Peyer's patch (tissue), 4 donors: ENCODE measurements around the gene ABHD12B.

Experiments
- POLR2A ChIP-seq, 2 donors: fragments of 450-650 bp; IDR thresholded peaks; one replicate each; pipeline ENCODE4 v1.5.1; 2017; ENCODE audit warnings: antibody characterized with exemption in 2 of 2, mild to moderate bottlenecking in 2 of 2, moderate library complexity in 2 of 2
- TF ChIP-seq, protein P1 (sequence below), 6 experiments: fragments of 450-650 bp in 4 of 6; fragments of 200-600 bp in 2 of 6; sonication (generic) in 1 of 6; IDR thresholded peaks; one replicate each; pipeline ENCODE4 v1.5.1; 2017 to 2019; ENCODE audit warnings: antibody characterized with exemption in 6 of 6, mild to moderate bottlenecking in 3 of 6, moderate library complexity in 1 of 6

- TF ChIP-seq, protein P1, sequence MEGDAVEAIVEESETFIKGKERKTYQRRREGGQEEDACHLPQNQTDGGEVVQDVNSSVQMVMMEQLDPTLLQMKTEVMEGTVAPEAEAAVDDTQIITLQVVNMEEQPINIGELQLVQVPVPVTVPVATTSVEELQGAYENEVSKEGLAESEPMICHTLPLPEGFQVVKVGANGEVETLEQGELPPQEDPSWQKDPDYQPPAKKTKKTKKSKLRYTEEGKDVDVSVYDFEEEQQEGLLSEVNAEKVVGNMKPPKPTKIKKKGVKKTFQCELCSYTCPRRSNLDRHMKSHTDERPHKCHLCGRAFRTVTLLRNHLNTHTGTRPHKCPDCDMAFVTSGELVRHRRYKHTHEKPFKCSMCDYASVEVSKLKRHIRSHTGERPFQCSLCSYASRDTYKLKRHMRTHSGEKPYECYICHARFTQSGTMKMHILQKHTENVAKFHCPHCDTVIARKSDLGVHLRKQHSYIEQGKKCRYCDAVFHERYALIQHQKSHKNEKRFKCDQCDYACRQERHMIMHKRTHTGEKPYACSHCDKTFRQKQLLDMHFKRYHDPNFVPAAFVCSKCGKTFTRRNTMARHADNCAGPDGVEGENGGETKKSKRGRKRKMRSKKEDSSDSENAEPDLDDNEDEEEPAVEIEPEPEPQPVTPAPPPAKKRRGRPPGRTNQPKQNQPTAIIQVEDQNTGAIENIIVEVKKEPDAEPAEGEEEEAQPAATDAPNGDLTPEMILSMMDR (IDR thresholded peaks at IDR 0.05): no peak
- TF ChIP-seq POLR2A (IDR thresholded peaks at IDR 0.05): no peak
Measured at GRCh38 chr14:50929506-50929905, 57.7 kb downstream of the ABHD12B start.
